WI38 (cell line): Measurements from ENCODE around the gene CDC42EP4.

Source experiments
- H3K4me3 ChIP-seq: 2 replicates; pipeline ENCODE4 v1.5.1; 2011; ENCODE audit warnings: low read depth, mild to moderate bottlenecking, control low read depth, low read length
- CTCF ChIP-seq: IDR thresholded peaks from 2 replicates; pipeline ENCODE4 v1.5.1; 2012; ENCODE audit warnings: low read depth, mild to moderate bottlenecking, control low read depth, low read length

Gene CDC42EP4

DNA sequence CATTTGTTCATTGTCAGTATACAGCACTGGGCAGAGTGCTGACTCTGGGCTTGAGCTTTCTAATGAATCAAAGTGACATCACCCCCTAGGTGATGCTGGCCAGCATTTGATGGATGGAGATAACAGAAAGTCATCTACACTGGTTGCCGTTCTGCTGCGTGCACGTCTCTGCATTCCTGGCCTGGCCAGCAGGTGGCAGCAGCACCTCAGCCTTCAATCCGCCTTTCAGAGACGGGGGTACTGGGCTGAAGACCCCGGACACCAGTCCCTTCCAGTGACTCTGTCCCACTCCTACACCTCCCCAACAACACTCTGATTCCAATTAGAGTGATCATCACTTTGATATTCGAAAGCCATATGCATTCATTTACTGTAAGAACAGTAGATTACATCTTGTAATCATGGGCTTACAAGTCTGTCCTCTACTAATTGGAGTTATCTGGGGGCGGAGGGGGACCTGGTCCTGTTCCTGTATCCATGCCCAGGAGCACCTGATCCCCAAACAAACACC, 56.1 kb downstream of the CDC42EP4 start:
- no peak overlapping the region for H3K4me3 ChIP-seq
- TF ChIP-seq CTCF = peak; percentile 88

DNA sequence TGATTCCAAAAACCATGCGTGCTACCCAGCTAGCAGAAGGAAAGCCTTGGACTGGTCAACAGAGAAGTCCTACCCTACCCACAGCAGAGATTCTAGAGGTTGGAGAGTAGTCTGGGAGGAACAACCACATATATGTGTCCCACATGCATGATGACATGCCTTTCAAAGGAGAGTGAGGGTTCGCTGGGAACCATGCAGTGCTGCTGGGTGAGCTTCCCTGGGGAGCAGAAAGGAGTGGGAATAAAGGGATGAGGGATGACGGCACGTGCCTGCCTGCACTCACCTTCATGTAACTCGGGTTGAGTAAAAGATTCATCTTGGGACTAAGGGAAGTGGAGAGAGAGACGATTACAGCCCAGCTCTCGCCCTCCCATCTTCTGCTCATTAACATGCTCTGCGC, 59.9 kb downstream of the CDC42EP4 start:
- TF ChIP-seq CTCF = no peak
- H3K4me3 ChIP-seq = no peak overlapping the region

DNA sequence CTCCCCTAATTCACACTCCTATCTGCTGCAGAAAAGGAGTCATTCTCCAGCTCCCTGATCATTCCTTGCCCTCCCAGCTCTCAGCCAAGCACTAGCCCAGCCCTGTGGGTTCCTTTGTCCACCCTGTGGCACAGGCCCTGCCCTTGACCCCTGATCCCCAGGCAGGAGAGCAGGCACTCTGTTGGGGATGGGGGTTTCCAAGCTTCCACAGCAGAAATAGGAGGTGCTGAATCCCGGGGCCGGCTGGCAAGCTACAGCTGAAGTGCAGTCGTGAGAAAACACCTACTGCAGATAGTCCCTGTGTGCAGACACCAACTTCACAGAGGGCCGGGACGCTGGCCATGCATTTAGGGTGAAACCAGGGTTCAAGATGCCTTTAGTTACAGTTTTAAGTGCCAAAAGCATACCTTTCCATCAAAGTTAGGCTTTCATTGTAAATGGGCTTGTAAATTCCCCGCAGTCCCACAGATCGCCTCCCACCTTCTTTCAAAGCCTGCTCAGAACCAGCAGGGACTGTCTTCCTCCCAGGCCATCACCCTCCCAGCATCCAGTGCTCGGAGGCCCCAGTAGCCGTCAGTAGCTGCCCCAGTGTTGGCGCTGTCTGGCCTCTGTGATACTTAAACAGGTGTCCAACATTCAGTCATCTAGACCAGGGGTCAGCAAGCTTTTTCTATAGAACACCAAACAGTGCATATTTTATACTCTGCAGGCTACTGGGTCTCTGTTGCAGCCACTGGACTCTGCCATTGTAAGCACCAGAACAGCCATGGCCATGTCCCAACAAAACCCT, 60.8 kb downstream of the CDC42EP4 start:
- H3K4me3 ChIP-seq = no peak overlapping the region
- TF ChIP-seq CTCF = no peak

GRCh38 chr17:73249700-73250099, 62.1 kb downstream of the CDC42EP4 start:
- TF ChIP-seq CTCF = no peak
- H3K4me3 ChIP-seq = no peak overlapping the region

DNA sequence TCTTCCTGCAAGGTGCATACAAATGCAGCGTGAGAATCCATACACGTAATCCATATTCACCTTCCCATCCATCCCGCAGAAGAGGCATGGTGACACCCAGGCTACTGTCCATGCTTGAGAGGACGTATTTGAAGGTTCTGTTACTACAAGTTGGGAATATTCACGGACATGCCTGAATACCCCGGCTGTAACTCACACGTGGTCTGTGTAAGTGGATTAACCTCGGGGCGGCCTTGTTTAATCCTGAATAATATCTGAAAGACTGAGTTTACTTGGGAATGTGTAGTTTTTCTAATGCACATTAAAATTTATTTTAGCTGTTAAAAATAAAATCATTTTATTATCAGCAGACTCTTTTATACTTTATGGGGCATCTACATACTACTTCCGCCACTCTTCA, 63.3 kb downstream of the CDC42EP4 start:
- no peak overlapping the region for H3K4me3 ChIP-seq
- TF ChIP-seq CTCF = no peak

DNA sequence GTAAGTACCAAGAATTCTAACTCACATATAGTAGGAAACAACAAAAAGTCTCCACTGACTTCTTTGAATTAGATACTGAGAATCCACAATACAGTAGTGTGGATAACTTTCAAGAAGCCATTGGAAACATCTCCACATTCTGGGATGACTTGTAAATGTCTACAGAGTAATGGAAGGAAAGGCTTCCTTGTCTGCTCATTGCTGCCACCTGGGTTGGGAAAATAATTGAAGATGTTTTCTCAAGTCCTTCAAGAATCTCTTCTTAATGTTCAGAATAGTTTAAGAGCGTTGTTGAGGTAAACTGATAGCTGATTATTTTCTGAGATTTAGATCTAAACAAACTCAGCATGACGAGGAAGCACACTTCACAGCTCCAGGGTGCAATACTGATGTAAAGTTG, 64.1 kb downstream of the CDC42EP4 start:
- TF ChIP-seq CTCF = no peak
- no peak overlapping the region for H3K4me3 ChIP-seq

DNA sequence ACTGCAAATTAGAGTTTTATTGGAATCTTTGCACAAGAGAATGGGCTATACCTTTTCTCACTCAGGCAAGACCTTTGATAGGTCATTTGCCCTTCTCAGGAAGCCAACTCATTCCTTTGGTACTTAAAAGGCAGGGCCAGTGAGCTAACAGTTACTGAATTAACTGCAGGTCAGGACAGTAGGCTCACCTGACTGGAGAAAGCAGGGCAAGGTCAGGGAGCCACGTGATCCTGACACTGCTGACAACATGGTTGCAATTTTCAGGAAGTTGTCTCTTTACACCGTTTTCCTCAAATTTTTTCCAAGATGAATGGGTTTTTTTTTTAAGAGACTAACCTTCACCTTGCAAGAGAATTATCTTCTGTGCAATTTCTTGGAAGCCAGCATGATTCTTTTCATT, 71.2 kb downstream of the CDC42EP4 start:
- TF ChIP-seq CTCF = no peak

More for the DNA sequence above, 71.2 kb downstream of the CDC42EP4 start:
- no peak overlapping the region for H3K4me3 ChIP-seq
